Suprapubic skin (tissue), 4 donors: ENCODE results near the gene PDE4D. TPM values are rescaled to one million over a fixed set of nuclear protein-coding genes. Genes with fewer than 3 reads are reported as not detected.

Experiments
- DNase-seq, 2 donors: peaks; one replicate each; pipeline ENCODE4 v3.0.0-alpha.2; 2019; ENCODE audit warnings: low spot score in 2 of 2
- H3K27ac ChIP-seq: fragments of 200-600 bp; sonication (generic); one replicate; pipeline ENCODE4 v1.5.1; 2019
- H3K27me3 ChIP-seq: fragments of 200-600 bp; sonication (generic); one replicate; pipeline ENCODE4 v1.5.1; 2019
- H3K36me3 ChIP-seq: fragments of 200-600 bp; sonication (generic); one replicate; pipeline ENCODE4 v1.5.1; 2019
- H3K4me1 ChIP-seq: fragments of 200-600 bp; sonication (generic); one replicate; pipeline ENCODE4 v1.5.1; 2019
- H3K4me3 ChIP-seq: fragments of 200-600 bp; sonication (generic); one replicate; pipeline ENCODE4 v1.5.1; 2019; ENCODE audit warnings: mild to moderate bottlenecking
- H3K9me3 ChIP-seq: fragments of 200-600 bp; sonication (generic); one replicate; pipeline ENCODE4 v1.5.1; 2019
- EP300 ChIP-seq: sonication (generic); formaldehyde crosslinking; IDR thresholded peaks from one replicate; pipeline ENCODE4 v1.6.1; 2017; ENCODE audit warnings: antibody characterized with exemption
- POLR2A ChIP-seq, 2 donors: fragments of 450-650 bp; IDR thresholded peaks; one replicate each; pipeline ENCODE4 v1.6.1; 2017; ENCODE audit warnings: antibody characterized with exemption in 2 of 2, mild to moderate bottlenecking in 2 of 2, moderate library complexity in 2 of 2
- POLR2AphosphoS5 ChIP-seq, 3 donors: sonication (generic); formaldehyde crosslinking; IDR thresholded peaks; one replicate each; pipeline ENCODE4 v1.6.1; 2017; ENCODE audit warnings: antibody characterized with exemption in 3 of 3
- WGBS: methylation state at CpG from one replicate; pipeline ENCODE4 v1.1.5; 2018; 5-methylcytosine and 5-hydroxymethylcytosine counted together
- total RNA-seq, 4 donors: library from RNA; depleted of rRNA; stranded (reverse); fragments of >200 nt; gene quantifications; one replicate each; pipeline ENCODE4 v1.1.0, GENCODE V29; 2016
- TF ChIP-seq, protein P1 (sequence below), 2 donors: fragments of 200-600 bp in 1 of 2; fragments of 450-650 bp in 1 of 2; sonication (generic) in 1 of 2; IDR thresholded peaks; one replicate each; pipeline ENCODE4 v1.5.1; 2016 to 2019; ENCODE audit warnings: antibody characterized with exemption in 2 of 2, mild to moderate bottlenecking in 1 of 2, moderate library complexity in 1 of 2

Gene PDE4D
- total RNA-seq, 4 donors from 2014 or later = 26.8 to 57.2 (median 29.9) TPM

DNA sequence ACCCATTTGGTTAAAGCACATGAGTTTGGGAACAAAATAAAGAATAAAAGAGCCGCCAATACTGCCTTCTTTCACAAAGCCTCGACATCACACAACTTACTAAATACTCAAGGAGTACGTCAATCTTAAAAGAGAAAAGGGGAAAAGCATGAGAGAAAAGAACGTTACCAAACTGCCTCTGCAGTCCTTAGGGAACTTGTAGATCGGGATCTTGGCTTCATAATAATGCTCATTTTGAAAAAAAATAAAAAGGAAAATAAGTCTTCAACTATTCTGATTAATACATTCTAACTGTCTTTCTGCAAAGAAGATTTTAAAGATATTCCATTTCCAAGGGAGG, 618.4 kb downstream of the PDE4D start:
- no peak for TF ChIP-seq POLR2AphosphoS5 (IDR thresholded peaks at IDR 0.05)
- TF ChIP-seq, protein P1, sequence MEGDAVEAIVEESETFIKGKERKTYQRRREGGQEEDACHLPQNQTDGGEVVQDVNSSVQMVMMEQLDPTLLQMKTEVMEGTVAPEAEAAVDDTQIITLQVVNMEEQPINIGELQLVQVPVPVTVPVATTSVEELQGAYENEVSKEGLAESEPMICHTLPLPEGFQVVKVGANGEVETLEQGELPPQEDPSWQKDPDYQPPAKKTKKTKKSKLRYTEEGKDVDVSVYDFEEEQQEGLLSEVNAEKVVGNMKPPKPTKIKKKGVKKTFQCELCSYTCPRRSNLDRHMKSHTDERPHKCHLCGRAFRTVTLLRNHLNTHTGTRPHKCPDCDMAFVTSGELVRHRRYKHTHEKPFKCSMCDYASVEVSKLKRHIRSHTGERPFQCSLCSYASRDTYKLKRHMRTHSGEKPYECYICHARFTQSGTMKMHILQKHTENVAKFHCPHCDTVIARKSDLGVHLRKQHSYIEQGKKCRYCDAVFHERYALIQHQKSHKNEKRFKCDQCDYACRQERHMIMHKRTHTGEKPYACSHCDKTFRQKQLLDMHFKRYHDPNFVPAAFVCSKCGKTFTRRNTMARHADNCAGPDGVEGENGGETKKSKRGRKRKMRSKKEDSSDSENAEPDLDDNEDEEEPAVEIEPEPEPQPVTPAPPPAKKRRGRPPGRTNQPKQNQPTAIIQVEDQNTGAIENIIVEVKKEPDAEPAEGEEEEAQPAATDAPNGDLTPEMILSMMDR (IDR thresholded peaks at IDR 0.05) = no peak
- no peak for TF ChIP-seq EP300
- no peak for TF ChIP-seq POLR2A (IDR thresholded peaks at IDR 0.05)
- 16% methylated on average over 5 of the region's 5 CpGs for WGBS
- peak overlapping the region; percentile 74 for H3K27ac ChIP-seq
- no peak for DNase-seq
- no peaks in the 10 kb centered on the region for H3K27me3 ChIP-seq
- no peaks in the 10 kb centered on the region for H3K36me3 ChIP-seq
- H3K4me1 ChIP-seq = peaks cover 16% of the 10 kb centered on the region
- no peaks in the 10 kb centered on the region for H3K9me3 ChIP-seq
- H3K4me3 ChIP-seq = peak overlapping the region; percentile 54

GRCh38 chr5:59274106-59274636, 619.4 kb downstream of the PDE4D start:
- no peak for DNase-seq
- Histone ChIP-seq H3K27ac (no peak overlapping the region), H3K4me1 (peaks cover 16% of the 10 kb centered on the region), H3K9me3 (no peaks in the 10 kb centered on the region), H3K4me3 (peak overlapping the region; percentile 54), H3K36me3 (no peaks in the 10 kb centered on the region), H3K27me3 (no peaks in the 10 kb centered on the region)
- TF ChIP-seq EP300 (no peak), POLR2AphosphoS5 (IDR thresholded peaks at IDR 0.05) (no peak), POLR2A (IDR thresholded peaks at IDR 0.05) (no peak)
- TF ChIP-seq, protein P1 (IDR thresholded peaks at IDR 0.05) = no peak
- WGBS = 66% methylated on average over 4 of the region's 4 CpGs

DNA sequence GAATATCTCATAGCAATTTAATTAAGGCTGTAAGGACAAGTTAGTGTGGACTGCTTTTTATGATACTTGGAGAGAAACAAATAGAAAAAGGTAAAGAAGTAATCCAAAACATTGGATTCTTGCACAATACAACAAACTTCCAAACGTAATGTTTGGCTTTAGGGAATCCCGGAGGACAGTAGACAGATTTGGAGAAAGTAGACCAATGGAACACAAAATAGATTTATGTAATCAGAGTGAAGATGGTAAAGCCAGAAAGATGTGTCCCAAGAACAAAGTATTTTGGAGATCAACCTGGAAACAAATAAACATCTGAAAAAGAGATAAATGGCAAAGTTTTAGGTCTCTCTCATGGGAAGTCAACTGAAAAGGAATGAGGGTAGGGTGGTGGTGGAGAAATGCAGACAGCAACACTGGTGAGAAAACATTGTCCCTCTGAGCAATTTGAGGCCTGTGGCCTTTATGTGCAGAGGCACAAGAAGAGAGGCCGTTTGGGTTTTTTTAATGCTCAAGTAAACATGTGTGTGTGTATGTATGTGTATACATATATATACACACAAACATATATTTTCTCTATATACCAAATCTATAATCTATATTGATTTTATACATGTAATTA, 620.6 kb downstream of the PDE4D start:
- Histone ChIP-seq H3K27ac (no peak overlapping the region), H3K9me3 (no peaks in the 10 kb centered on the region), H3K27me3 (no peaks in the 10 kb centered on the region), H3K4me3 (no peak overlapping the region), H3K36me3 (no peaks in the 10 kb centered on the region), H3K4me1 (peaks cover 16% of the 10 kb centered on the region)
- TF ChIP-seq POLR2A (IDR thresholded peaks at IDR 0.05) (no peak), EP300 (no peak), POLR2AphosphoS5 (IDR thresholded peaks at IDR 0.05) (no peak)
- TF ChIP-seq, protein P1 (IDR thresholded peaks at IDR 0.05) = no peak
- WGBS = 69% methylated on average over 3 of the region's 3 CpGs
- no peak for DNase-seq

DNA sequence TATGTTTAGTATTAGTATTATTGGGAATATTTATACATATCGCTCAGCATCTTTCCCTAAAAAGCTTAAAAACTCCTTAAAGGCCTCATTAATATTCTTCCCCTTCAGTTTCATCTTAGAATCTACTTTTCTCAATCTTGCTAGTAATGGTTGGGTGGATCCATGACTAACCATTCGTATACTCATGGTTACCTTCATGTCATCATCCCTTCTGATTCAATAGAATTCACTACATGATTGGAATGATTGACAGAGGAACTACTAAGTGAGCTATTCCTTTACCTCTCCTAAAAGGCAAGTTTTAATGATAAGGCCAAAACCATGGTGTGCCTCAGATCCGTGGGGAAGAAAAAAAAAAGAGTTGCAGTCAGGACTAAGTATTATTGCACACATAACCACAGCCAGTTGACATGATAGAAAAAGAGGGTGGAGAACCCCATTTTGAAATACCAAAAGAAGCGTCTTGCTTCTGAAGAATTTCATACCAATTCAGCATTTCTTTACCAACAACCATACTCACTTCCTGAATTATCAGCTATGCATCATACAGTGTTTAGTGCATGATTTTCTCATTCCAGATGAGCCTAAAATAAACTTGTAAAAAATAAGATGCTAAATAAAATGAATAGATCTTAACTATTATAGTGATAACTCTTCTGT, 624.6 kb downstream of the PDE4D start:
- Histone ChIP-seq H3K36me3 (no peaks in the 10 kb centered on the region), H3K4me3 (no peak overlapping the region), H3K27me3 (no peaks in the 10 kb centered on the region), H3K9me3 (no peaks in the 10 kb centered on the region), H3K4me1 (no peaks in the 10 kb centered on the region), H3K27ac (no peak overlapping the region)
- TF ChIP-seq POLR2A (IDR thresholded peaks at IDR 0.05) = no peak
- no peak for TF ChIP-seq EP300
- TF ChIP-seq, protein P1 (IDR thresholded peaks at IDR 0.05) = no peak
- TF ChIP-seq POLR2AphosphoS5 (IDR thresholded peaks at IDR 0.05) = no peak
- no peak for DNase-seq
- WGBS = 95% methylated on average over 4 of the region's 4 CpGs

GRCh38 chr5:59267033-59267432, 626.5 kb downstream of the PDE4D start:
- H3K27me3 ChIP-seq = no peaks in the 10 kb centered on the region

More at GRCh38 chr5:59267033-59267432, 626.5 kb downstream of the PDE4D start:
- 100% methylated on average over 1 of the region's 1 CpG for WGBS
- no peaks in the 10 kb centered on the region for H3K9me3 ChIP-seq
- no peak overlapping the region for H3K4me3 ChIP-seq
- no peaks in the 10 kb centered on the region for H3K4me1 ChIP-seq
- no peaks in the 10 kb centered on the region for H3K36me3 ChIP-seq
- no peak for DNase-seq
- TF ChIP-seq POLR2AphosphoS5 (IDR thresholded peaks at IDR 0.05) (no peak), POLR2A (IDR thresholded peaks at IDR 0.05) (no peak), EP300 (no peak)
- TF ChIP-seq, protein P1 (IDR thresholded peaks at IDR 0.05) = no peak
- H3K27ac ChIP-seq = no peak overlapping the region
